Measurements from ENCODE around the gene COG7. TPM values are rescaled to one million over a fixed set of nuclear protein-coding genes. Genes with fewer than 3 reads are reported as not detected.
A peak's percentile ranks its signal among the peaks of the same experiment; 100 is the strongest.

The COG7 gene
- total and polyA plus RNA-seq, 2 donors (not counting 3 experiments of a cell fraction or from before 2014, with no cell fraction given), result 24.1 to 42.0 TPM

GRCh38 chr16:23428351-23428750 is 24.6 kb downstream of the COG7 start:
- DNase-seq (ENCODE audit: low read depth, low spot score), result no peak
- Histone ChIP-seq H3K9me3 (replicated peaks; ENCODE audit: control insufficient read depth, insufficient read depth, low read length) (no peaks in the 10 kb centered on the region), H3K4me2 (ENCODE audit: insufficient read depth, low read length) (no peak overlapping the region), H3K79me2 (ENCODE audit: control insufficient read depth, insufficient read depth, low read length) (no peaks in the 10 kb centered on the region), H3K27ac (ENCODE audit: insufficient read depth, low read depth, low read length) (no peak overlapping the region), H3K36me3 (ENCODE audit: control insufficient read depth in 2 of 2, extremely low read depth in 1 of 2, insufficient read depth in 2 of 2, low read length in 2 of 2) (peaks cover 4 to 6% of the 10 kb centered on the region in 2 experiments), H3K9ac (replicated peaks; ENCODE audit: extremely low read depth, insufficient read depth, low read length) (no peak overlapping the region), H3K9me1 (replicated peaks; ENCODE audit: control insufficient read depth, extremely low read depth, insufficient read depth, low read length) (no peaks in the 10 kb centered on the region), H3K4me3 (replicated peaks in 1 of 3; ENCODE audit: insufficient read depth in 1 of 3, low read depth in 1 of 3, low read length in 3 of 3) (no peak overlapping the region), H3K27me3 (ENCODE audit: control insufficient read depth in 2 of 2, insufficient read depth in 2 of 2, low read length in 2 of 2) (no peaks in the 10 kb centered on the region), H2AFZ (ENCODE audit: low read depth, low read length) (no peak overlapping the region), H4K20me1 (replicated peaks; ENCODE audit: control insufficient read depth, extremely low read depth, insufficient read depth, low read length) (no peaks in the 10 kb centered on the region), H3K4me1 (ENCODE audit: control insufficient read depth, extremely low read depth, insufficient read depth, low read length) (peaks cover 13% of the 10 kb centered on the region)
- dilution Hi-C loops (cut with MboI; ENCODE audit: extremely low pct_ligation_motif_present, low sequenced_read_pairs), result no loop called here
- no peak for FAIRE-seq
- no TSS peak for BruUV-seq (replicated peaks)
- ChIA-PET POLR2A (no interaction called here), CTCF (no interaction called here)
- TF ChIP-seq MYC (IDR thresholded peaks at IDR 0.05; ENCODE audit: low read depth, low read length) (no peak), POLR2A (IDR thresholded peaks at IDR 0.05; ENCODE audit: low read depth, low read length) (no peak), CTCF (IDR thresholded peaks at IDR 0.05; ENCODE audit: extremely low read depth in 1 of 2, insufficient read depth in 1 of 2, low read depth in 1 of 2, low read length in 2 of 2) (no peak), GATA2 (IDR thresholded peaks at IDR 0.05; ENCODE audit: insufficient read depth, insufficient read length, low read depth, low read length) (no peak)
- intact Hi-C loops (cut with micrococcal nuclease), result no loop called here

- Histone ChIP-seq H3K4me3 (replicated peaks in 1 of 3; ENCODE audit: insufficient read depth in 1 of 3, low read depth in 1 of 3, low read length in 3 of 3) (no peak overlapping the region), H3K9ac (replicated peaks; ENCODE audit: extremely low read depth, insufficient read depth, low read length) (peak overlapping the region; percentile 26), H3K9me3 (replicated peaks; ENCODE audit: control insufficient read depth, insufficient read depth, low read length) (no peaks in the 10 kb centered on the region), H3K9me1 (replicated peaks; ENCODE audit: control insufficient read depth, extremely low read depth, insufficient read depth, low read length) (no peaks in the 10 kb centered on the region), H3K4me2 (ENCODE audit: insufficient read depth, low read length) (no peak overlapping the region), H3K27ac (ENCODE audit: insufficient read depth, low read depth, low read length) (peak overlapping the region; percentile 96), H3K36me3 (ENCODE audit: control insufficient read depth in 2 of 2, extremely low read depth in 1 of 2, insufficient read depth in 2 of 2, low read length in 2 of 2) (no peaks in the 10 kb centered on the region), H2AFZ (ENCODE audit: low read depth, low read length) (no peak overlapping the region), H4K20me1 (replicated peaks; ENCODE audit: control insufficient read depth, extremely low read depth, insufficient read depth, low read length) (no peaks in the 10 kb centered on the region), H3K27me3 (ENCODE audit: control insufficient read depth in 2 of 2, insufficient read depth in 2 of 2, low read length in 2 of 2) (no peaks in the 10 kb centered on the region), H3K4me1 (ENCODE audit: control insufficient read depth, extremely low read depth, insufficient read depth, low read length) (peaks cover 24% of the 10 kb centered on the region), H3K79me2 (ENCODE audit: control insufficient read depth, insufficient read depth, low read length) (no peaks in the 10 kb centered on the region)
- dilution Hi-C loops (cut with MboI; ENCODE audit: extremely low pct_ligation_motif_present, low sequenced_read_pairs) (no loop called here), intact Hi-C loops (cut with micrococcal nuclease) (no loop called here)
- FAIRE-seq, result no peak
- ChIA-PET POLR2A (interaction anchor here (0.7 to 0.9 kb wide), 2 partner anchors 11 to 332 kb away, joined by 3 to 6 read pairs; no protein-coding TSS in a partner anchor), CTCF (interaction anchor here (0.5 to 4.8 kb wide), 11 partner anchors 9 to 524 kb away, joined by 3 to 73 read pairs (median 4); no protein-coding TSS in a partner anchor)
- DNase-seq (ENCODE audit: low read depth, low spot score), result peak; percentile 31
- no TSS peak for BruUV-seq (replicated peaks)
- TF ChIP-seq EZH2 (IDR thresholded peaks at IDR 0.05; ENCODE audit: borderline replicate concordance, low read depth, low read length, severe bottlenecking), result no peak
- no peak for TF ChIP-seq CTCF (IDR thresholded peaks at IDR 0.05; ENCODE audit: extremely low read depth in 1 of 2, insufficient read depth in 1 of 2, low read depth in 1 of 2, low read length in 2 of 2)
- TF ChIP-seq, protein P1, sequence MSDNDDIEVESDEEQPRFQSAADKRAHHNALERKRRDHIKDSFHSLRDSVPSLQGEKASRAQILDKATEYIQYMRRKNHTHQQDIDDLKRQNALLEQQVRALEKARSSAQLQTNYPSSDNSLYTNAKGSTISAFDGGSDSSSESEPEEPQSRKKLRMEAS (IDR thresholded peaks at IDR 0.05; ENCODE audit: insufficient read depth, insufficient read length), result no peak
- no peak for TF ChIP-seq POLR2AphosphoS5 (IDR thresholded peaks at IDR 0.05; ENCODE audit: insufficient read depth, low read depth, low read length)
- TF ChIP-seq GATA2 (IDR thresholded peaks at IDR 0.05; ENCODE audit: insufficient read depth, insufficient read length, low read depth, low read length), result no peak
- TF ChIP-seq MYC (IDR thresholded peaks at IDR 0.05; ENCODE audit: low read depth, low read length), result no peak
These were observed 28.6 kb downstream of the COG7 start for GRCh38 chr16:23424292-23424958.
